Heart left ventricle (tissue), 16 donors: ENCODE measurements around the gene TUT4. TPM values are rescaled to one million over a fixed set of nuclear protein-coding genes. Genes with fewer than 3 reads are reported as not detected.

Source experiments
- ATAC-seq, 4 donors: fragments of 200-7000 bp; cut with Tn5 transposase; one replicate each; pipeline ENCODE4 v1.9.1; 2020 to 2022; ENCODE audit warnings: moderate library complexity in 4 of 4, mild to moderate bottlenecking in 3 of 4, moderate number of reproducible peaks in 1 of 4
- DNase-seq, 5 donors: peaks; one replicate each; pipeline ENCODE4 v3.0.0-alpha.2; 2020
- H3K27ac ChIP-seq, 12 donors: fragments of 200-600 bp; sonication (generic) in 4 of 12; one replicate each; pipeline versions ENCODE4 v1.5.0 to v1.8.0; 2016 to 2022; ENCODE audit warnings: mild to moderate bottlenecking in 2 of 12
- H3K27me3 ChIP-seq, 9 donors: fragments of 200-600 bp; sonication (generic) in 2 of 9; one replicate each; pipeline versions ENCODE4 v1.5.1 to v1.8.0; 2016 to 2022; ENCODE audit warnings: mild to moderate bottlenecking in 3 of 9
- H3K36me3 ChIP-seq, 9 donors: fragments of 200-600 bp; sonication (generic) in 2 of 9; one replicate each; pipeline versions ENCODE4 v1.5.0 to v1.8.0; 2018 to 2022; ENCODE audit warnings: mild to moderate bottlenecking in 2 of 9
- H3K4me1 ChIP-seq, 12 donors: fragments of 200-600 bp; sonication (generic) in 4 of 12; one replicate each; pipeline versions ENCODE4 v1.5.0 to v1.8.0; 2016 to 2022; ENCODE audit warnings: mild to moderate bottlenecking in 3 of 12
- H3K4me3 ChIP-seq, 12 donors: fragments of 200-600 bp; sonication (generic) in 4 of 12; one replicate each; pipeline versions ENCODE4 v1.5.0 to v1.8.0; 2017 to 2022; ENCODE audit warnings: mild to moderate bottlenecking in 9 of 12, moderate library complexity in 4 of 12
- H3K9me3 ChIP-seq, 12 donors: fragments of 200-600 bp; sonication (generic) in 4 of 12; one replicate each; pipeline versions ENCODE4 v1.5.0 to v1.8.0; 2016 to 2022; ENCODE audit warnings: mild to moderate bottlenecking in 1 of 12
- CTCF ChIP-seq, 12 donors: fragments of 200-600 bp; sonication (generic) in 4 of 12; IDR thresholded peaks; one replicate each; pipeline versions ENCODE4 v1.5.0 to v1.8.0; 2018 to 2022; ENCODE audit warnings: antibody characterized with exemption in 12 of 12, mild to moderate bottlenecking in 5 of 12
- POLR2A ChIP-seq, 2 donors: fragments of 450-650 bp; IDR thresholded peaks; one replicate each; pipeline ENCODE4 v1.6.1; 2017; ENCODE audit warnings: antibody characterized with exemption in 2 of 2, mild to moderate bottlenecking in 2 of 2, moderate library complexity in 2 of 2
- WGBS, 4 donors: extraction: QIAGEN DNeasy Blood & Tissue Kit in 2 of 4; methylation state at CpG; one replicate each; pipeline versions ENCODE4 v1.1.5 to v1.1.7; 2013 to 2018; 5-methylcytosine and 5-hydroxymethylcytosine counted together
- intact Hi-C, 10 donors: fragments of 100-400 bp; cut with DNase I; formaldehyde crosslinking; loops; one replicate each; pipeline versions ENCODE4 v1.11.1 to v1.14.2; 2022
- polyA plus RNA-seq, 2 donors: library from polyadenylated mRNA; stranded (reverse); fragments of 200-250 nt; gene quantifications; one replicate each; pipeline ENCODE4 v1.2.3, GENCODE V29; 2013
- total RNA-seq, 9 donors: library from RNA; depleted of rRNA in 2 of 9; stranded (reverse); fragments of >200 nt in 2 of 9; fragmentation: NEBNext Ultra II Directional in 3 of 9; extraction: Animal tissue kit (Norgen Biotek cat#: 25700) in 3 of 9; gene quantifications; one replicate each; pipeline versions ENCODE4 v1.1.0 to v1.2.4, GENCODE V29; 2016 to 2023
- donor health status: ischemic (EF 13 %, LVEDD 7.1; RV severe dilation, severe dysfunction).
- donor health status: healthy with polysubstance abuse.
- donor health status: DM: no; HTN: yes; CAD: no.
- donor health status: DM: no; HTN: no; CAD: no.
- donor health status: ischemic (EF 25% LVEDD 6.9; RV normal size, moderate dysfunction).
- donor health status: ischemic (EF 25% LVEDD 5.7; RV mildly dilated, moderate dysfunction).
- donor health status: healthy.
- donor health status: DM: yes; HTN: yes; CAD: no.
- donor health status: ischemic (EF 35%, LVEDD 5.7; RV mildly dilated, moderate dysfunction).
- donor health status: nonischemic (EF 11% LVEDD 7.7; RV severe dilation, severe dysfunction).
- donor health status: DM: yes; HTN: yes; CAD: no.
- donor health status: PGD.
- donor health status: ischemic (EF 29% LVEDD 5.4; RV normal size, mild dysfunction).
- donor health status: nonischemic (EF 23%, LVEDD 6.1; RV moderate dilation, normal function).

The TUT4 gene
- total and polyA plus RNA-seq, 11 donors: 14.8 to 43.8 (median 30.4) TPM

- no peak for TF ChIP-seq POLR2A (IDR thresholded peaks at IDR 0.05)
- no peak for TF ChIP-seq CTCF (IDR thresholded peaks at IDR 0.05)
- H3K27ac ChIP-seq: peak overlapping the region in 8 of 12 donors; percentile 6 to 94 (median 86)
- intact Hi-C loops: loop anchor here in 5 of 10 donors (2.0 to 10.0 kb wide), 4 partner anchors 36 to 281 kb away; partner anchors contain the start of gene CC2D1B (in 4 of the 5)
- peaks cover 0 to 30% (median 18%) of the 10 kb centered on the region in 9 donors for H3K36me3 ChIP-seq
- H3K4me3 ChIP-seq: peak overlapping the region; percentile 64 to 96 (median 88)
- DNase-seq (no peak), ATAC-seq (peak in 1 of 4 donors; percentile 4)
- WGBS, 4 donors: 0% methylated on average over 16 of the region's 16 CpGs
- H3K9me3 ChIP-seq: no peaks in the 10 kb centered on the region
- H3K27me3 ChIP-seq: no peaks in the 10 kb centered on the region
- H3K4me1 ChIP-seq: peaks cover 0 to 31% (median 18%) of the 10 kb centered on the region in 12 donors
Measured at GRCh38 chr1:52403566-52404115, 149.3 kb downstream of the TUT4 start.

GRCh38 chr1:52402860-52403240 lies 150.0 kb downstream of the TUT4 start:
- ATAC-seq (no peak), DNase-seq (no peak)
- intact Hi-C loops: loop anchor here in 4 of 10 donors (5.0 to 10.0 kb wide), 3 partner anchors 36 to 282 kb away; partner anchors contain the start of gene CC2D1B (in 3 of the 4)
- H3K4me1 ChIP-seq: peaks cover 0 to 31% (median 18%) of the 10 kb centered on the region in 12 donors
- peaks cover 0 to 22% (median 10%) of the 10 kb centered on the region in 9 donors for H3K36me3 ChIP-seq
- H3K9me3 ChIP-seq: no peaks in the 10 kb centered on the region
- no peaks in the 10 kb centered on the region for H3K27me3 ChIP-seq
- peak overlapping the region in 1 of 12 donors; percentile 73 for H3K4me3 ChIP-seq
- H3K27ac ChIP-seq: no peak overlapping the region
- no peak for TF ChIP-seq POLR2A (IDR thresholded peaks at IDR 0.05)
- no peak for TF ChIP-seq CTCF (IDR thresholded peaks at IDR 0.05)
- 65 to 72% (median 69%) methylated on average over 3 of the region's 3 CpGs for WGBS, 4 donors

- no peak for ATAC-seq
- Histone ChIP-seq H3K27ac (no peak overlapping the region), H3K27me3 (no peaks in the 10 kb centered on the region), H3K4me1 (peaks cover 0 to 12% (median 7%) of the 10 kb centered on the region in 12 donors), H3K36me3 (no peaks in the 10 kb centered on the region), H3K9me3 (no peaks in the 10 kb centered on the region), H3K4me3 (no peak overlapping the region)
- WGBS, 4 donors: 88 to 97% (median 96%) methylated on average over 6 of the region's 6 CpGs
- intact Hi-C loops: loop anchor here in 4 of 10 donors (5.0 to 10.0 kb wide), 3 partner anchors 33 to 285 kb away; partner anchors contain the start of gene CC2D1B (in 3 of the 4)
- TF ChIP-seq POLR2A (IDR thresholded peaks at IDR 0.05) (no peak), CTCF (IDR thresholded peaks at IDR 0.05) (no peak)
- no peak for DNase-seq
Measured at GRCh38 chr1:52400131-52400530, 152.8 kb downstream of the TUT4 start.

GRCh38 chr1:52399629-52400028 lies 153.3 kb downstream of the TUT4 start:
- no peak for TF ChIP-seq POLR2A (IDR thresholded peaks at IDR 0.05)
- no peak for TF ChIP-seq CTCF (IDR thresholded peaks at IDR 0.05)
- WGBS, 4 donors: 87 to 98% (median 96%) methylated on average over 3 of the region's 3 CpGs
- intact Hi-C loops: loop anchor here in 4 of 10 donors (5.0 to 10.0 kb wide), 3 partner anchors 32 to 285 kb away; partner anchors contain the start of gene CC2D1B (in 3 of the 4)

More at GRCh38 chr1:52399629-52400028, 153.3 kb downstream of the TUT4 start:
- Histone ChIP-seq H3K4me1 (peaks cover 0 to 10% (median 7%) of the 10 kb centered on the region in 12 donors), H3K27me3 (no peaks in the 10 kb centered on the region), H3K27ac (no peak overlapping the region), H3K9me3 (no peaks in the 10 kb centered on the region), H3K36me3 (no peaks in the 10 kb centered on the region), H3K4me3 (no peak overlapping the region)
- DNase-seq: no peak
- ATAC-seq: no peak
